Measurements from ENCODE around the gene LHFPL3.

The LHFPL3 gene

GRCh38 chr7:104789780-104790179 is 461.4 kb downstream of the LHFPL3 start:
- Histone ChIP-seq H3K9ac (ENCODE audit: low read depth, low read length) (no peak overlapping the region), H3K27ac (ENCODE audit: low read length) (no peak overlapping the region), H3K27me3 (ENCODE audit: insufficient read depth, low read length, poor library complexity) (peaks cover 15% of the 10 kb centered on the region), H3K4me2 (ENCODE audit: insufficient read depth, low read length) (no peak overlapping the region), H3K36me3 (ENCODE audit: insufficient read depth, low read length) (no peaks in the 10 kb centered on the region), H2AFZ (ENCODE audit: low read depth, low read length) (no peak overlapping the region), H3K9me3 (ENCODE audit: insufficient read depth, low read length, severe bottlenecking) (no peaks in the 10 kb centered on the region), H3K79me2 (ENCODE audit: insufficient read depth, low read length) (no peaks in the 10 kb centered on the region), H4K20me1 (ENCODE audit: insufficient read depth, low read length) (no peaks in the 10 kb centered on the region), H3K4me1 (ENCODE audit: insufficient read depth, low read length) (no peaks in the 10 kb centered on the region), H3K4me3 (ENCODE audit: low read depth in 1 of 2, low read length in 2 of 2) (no peak overlapping the region)
- ATAC-seq (ENCODE audit: insufficient read depth, low read depth): no peak
- TF ChIP-seq EZH2 (IDR thresholded peaks at IDR 0.05; ENCODE audit: borderline replicate concordance, low read depth, low read length, severe bottlenecking) (no peak), CTCF (IDR thresholded peaks at IDR 0.05; ENCODE audit: borderline replicate concordance, extremely low read depth, low read length, poor library complexity, severe bottlenecking) (no peak)
- no peak for DNase-seq

- H3K9ac ChIP-seq (ENCODE audit: low read depth, low read length): no peak overlapping the region
- H4K20me1 ChIP-seq (ENCODE audit: insufficient read depth, low read length): no peaks in the 10 kb centered on the region
- H3K4me1 ChIP-seq (ENCODE audit: insufficient read depth, low read length): no peaks in the 10 kb centered on the region
- no peaks in the 10 kb centered on the region for H3K9me3 ChIP-seq (ENCODE audit: insufficient read depth, low read length, severe bottlenecking)
- no peaks in the 10 kb centered on the region for H3K36me3 ChIP-seq (ENCODE audit: insufficient read depth, low read length)
- no peak overlapping the region for H3K4me3 ChIP-seq (ENCODE audit: low read depth in 1 of 2, low read length in 2 of 2)
- H3K27me3 ChIP-seq (ENCODE audit: insufficient read depth, low read length, poor library complexity): peaks cover 15% of the 10 kb centered on the region
- TF ChIP-seq CTCF (IDR thresholded peaks at IDR 0.05; ENCODE audit: borderline replicate concordance, extremely low read depth, low read length, poor library complexity, severe bottlenecking): no peak
- no peak overlapping the region for H3K4me2 ChIP-seq (ENCODE audit: insufficient read depth, low read length)
- ATAC-seq (ENCODE audit: insufficient read depth, low read depth) (no peak), DNase-seq (no peak)
- H3K79me2 ChIP-seq (ENCODE audit: insufficient read depth, low read length): no peaks in the 10 kb centered on the region
- H3K27ac ChIP-seq (ENCODE audit: low read length): no peak overlapping the region
- H2AFZ ChIP-seq (ENCODE audit: low read depth, low read length): no peak overlapping the region
Observed at GRCh38 chr7:104790440-104790839, 462.0 kb downstream of the LHFPL3 start.

DNA sequence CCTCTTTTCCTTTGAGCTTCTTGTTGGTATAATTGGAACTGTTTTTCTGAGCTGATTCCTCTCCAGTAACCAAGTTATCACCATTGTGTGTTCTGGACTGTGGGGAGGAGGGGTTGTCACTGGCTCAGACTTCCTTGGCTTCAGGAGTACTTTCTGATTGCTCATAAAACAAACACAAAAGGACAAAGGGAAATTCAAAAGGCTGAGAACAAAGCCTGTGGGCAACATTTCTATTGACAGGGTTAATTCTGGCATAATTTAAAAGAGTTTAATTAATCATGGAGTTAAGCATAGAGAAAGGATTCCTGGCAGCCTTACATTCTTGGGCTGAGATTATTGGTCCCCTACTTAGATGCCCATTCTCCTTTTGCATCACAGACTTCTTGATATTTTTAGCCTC is 462.7 kb downstream of the LHFPL3 start:
- no peaks in the 10 kb centered on the region for H4K20me1 ChIP-seq (ENCODE audit: insufficient read depth, low read length)
- peaks cover 15% of the 10 kb centered on the region for H3K27me3 ChIP-seq (ENCODE audit: insufficient read depth, low read length, poor library complexity)
- H3K4me1 ChIP-seq (ENCODE audit: insufficient read depth, low read length): no peaks in the 10 kb centered on the region
- no peak overlapping the region for H2AFZ ChIP-seq (ENCODE audit: low read depth, low read length)
- no peaks in the 10 kb centered on the region for H3K79me2 ChIP-seq (ENCODE audit: insufficient read depth, low read length)
- H3K36me3 ChIP-seq (ENCODE audit: insufficient read depth, low read length): no peaks in the 10 kb centered on the region
- H3K27ac ChIP-seq (ENCODE audit: low read length): no peak overlapping the region
- no peak for ATAC-seq (ENCODE audit: insufficient read depth, low read depth)
- TF ChIP-seq CTCF (IDR thresholded peaks at IDR 0.05; ENCODE audit: borderline replicate concordance, extremely low read depth, low read length, poor library complexity, severe bottlenecking) (no peak), EZH2 (IDR thresholded peaks at IDR 0.05; ENCODE audit: borderline replicate concordance, low read depth, low read length, severe bottlenecking) (no peak)
- H3K4me2 ChIP-seq (ENCODE audit: insufficient read depth, low read length): no peak overlapping the region
- no peak for DNase-seq
- H3K4me3 ChIP-seq (ENCODE audit: low read depth in 1 of 2, low read length in 2 of 2): no peak overlapping the region
- H3K9me3 ChIP-seq (ENCODE audit: insufficient read depth, low read length, severe bottlenecking): no peaks in the 10 kb centered on the region
- no peak overlapping the region for H3K9ac ChIP-seq (ENCODE audit: low read depth, low read length)

GRCh38 chr7:104793066-104793465 is 464.7 kb downstream of the LHFPL3 start:
- Histone ChIP-seq H3K9me3 (ENCODE audit: insufficient read depth, low read length, severe bottlenecking) (no peaks in the 10 kb centered on the region), H3K4me2 (ENCODE audit: insufficient read depth, low read length) (no peak overlapping the region), H3K27me3 (ENCODE audit: insufficient read depth, low read length, poor library complexity) (peaks cover 14% of the 10 kb centered on the region), H3K9ac (ENCODE audit: low read depth, low read length) (no peak overlapping the region), H3K4me1 (ENCODE audit: insufficient read depth, low read length) (no peaks in the 10 kb centered on the region), H3K4me3 (ENCODE audit: low read depth in 1 of 2, low read length in 2 of 2) (no peak overlapping the region), H3K79me2 (ENCODE audit: insufficient read depth, low read length) (no peaks in the 10 kb centered on the region), H4K20me1 (ENCODE audit: insufficient read depth, low read length) (no peaks in the 10 kb centered on the region), H3K27ac (ENCODE audit: low read length) (no peak overlapping the region), H2AFZ (ENCODE audit: low read depth, low read length) (no peak overlapping the region), H3K36me3 (ENCODE audit: insufficient read depth, low read length) (no peaks in the 10 kb centered on the region)
- no peak for TF ChIP-seq CTCF (IDR thresholded peaks at IDR 0.05; ENCODE audit: borderline replicate concordance, extremely low read depth, low read length, poor library complexity, severe bottlenecking)
- TF ChIP-seq EZH2 (IDR thresholded peaks at IDR 0.05; ENCODE audit: borderline replicate concordance, low read depth, low read length, severe bottlenecking): no peak
- ATAC-seq (ENCODE audit: insufficient read depth, low read depth) (no peak), DNase-seq (no peak)
